ENCODE measurements around the gene SLC9A9. TPM values are rescaled to one million over a fixed set of nuclear protein-coding genes. Genes with fewer than 3 reads are reported as not detected.
"Not testable (repeated sequence)": the region's sequence is repeated elsewhere in the genome, so short reads cannot be mapped to it uniquely, and the experiment has no call there.

The SLC9A9 gene
- total RNA-seq, 1 donor from 2014 or later = 3.0 TPM

DNA sequence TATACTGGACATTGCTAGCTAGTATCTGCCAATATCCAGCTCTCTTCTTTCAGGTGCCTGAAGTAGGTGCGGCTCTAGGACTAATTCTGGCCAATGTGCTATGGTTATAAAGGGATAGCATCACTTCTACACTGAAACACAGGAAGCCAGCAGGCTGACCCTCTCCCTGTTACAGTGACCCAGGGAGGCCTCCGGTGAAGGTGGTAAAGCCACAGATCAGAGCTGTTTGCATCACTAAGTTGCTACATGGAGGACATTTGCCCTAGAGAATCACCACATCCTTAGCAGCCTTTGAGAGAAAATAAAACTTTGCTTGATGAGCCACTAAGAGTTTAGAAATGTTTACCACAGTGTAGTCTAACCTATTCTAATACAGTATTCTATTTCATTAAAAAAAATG is 567.3 kb downstream of the SLC9A9 start:
- no peak for DNase-seq (ENCODE audit: low read depth)
- H3K36me3 ChIP-seq (ENCODE audit: control insufficient read depth, insufficient read depth, low read length) = no peaks in the 10 kb centered on the region
- no peak overlapping the region for H3K4me3 ChIP-seq (ENCODE audit: low read depth, low read length)
- no peaks in the 10 kb centered on the region for H3K27me3 ChIP-seq (ENCODE audit: control insufficient read depth, insufficient read depth, low read length)
- no peak for TF ChIP-seq CTCF (IDR thresholded peaks at IDR 0.05; ENCODE audit: insufficient read depth, low read length, poor library complexity, severe bottlenecking)

DNA sequence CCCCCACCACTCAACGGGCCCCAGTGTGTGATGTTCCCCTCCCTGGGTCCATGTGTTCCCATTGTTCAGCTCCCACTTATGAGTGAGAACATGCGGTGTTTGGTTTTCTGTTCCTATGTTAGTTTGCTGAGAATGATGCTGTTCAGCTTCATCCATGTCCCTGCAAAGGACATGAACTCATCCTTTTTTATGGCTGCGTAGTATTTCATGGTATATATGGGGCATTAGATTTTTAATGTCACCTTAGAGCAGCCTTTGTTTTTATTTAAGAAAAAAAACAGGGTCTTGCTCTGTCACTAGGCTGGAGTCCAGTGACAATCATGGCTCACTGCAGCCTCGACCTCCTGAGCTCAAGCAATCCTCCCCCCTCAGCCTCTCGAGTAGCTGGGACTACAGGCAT is 568.7 kb downstream of the SLC9A9 start:
- not testable (repeated sequence) for H3K36me3 ChIP-seq (ENCODE audit: control insufficient read depth, insufficient read depth, low read length); DNase-seq (ENCODE audit: low read depth); H3K4me3 ChIP-seq (ENCODE audit: low read depth, low read length); H3K27me3 ChIP-seq (ENCODE audit: control insufficient read depth, insufficient read depth, low read length)

GRCh38 chr3:143278721-143279120 is 569.5 kb downstream of the SLC9A9 start:
- no peak for TF ChIP-seq CTCF (IDR thresholded peaks at IDR 0.05; ENCODE audit: insufficient read depth, low read length, poor library complexity, severe bottlenecking)
- Histone ChIP-seq H3K27me3 (ENCODE audit: control insufficient read depth, insufficient read depth, low read length) (no peaks in the 10 kb centered on the region), H3K36me3 (ENCODE audit: control insufficient read depth, insufficient read depth, low read length) (no peaks in the 10 kb centered on the region), H3K4me3 (ENCODE audit: low read depth, low read length) (no peak overlapping the region)
- no peak for DNase-seq (ENCODE audit: low read depth)

DNA sequence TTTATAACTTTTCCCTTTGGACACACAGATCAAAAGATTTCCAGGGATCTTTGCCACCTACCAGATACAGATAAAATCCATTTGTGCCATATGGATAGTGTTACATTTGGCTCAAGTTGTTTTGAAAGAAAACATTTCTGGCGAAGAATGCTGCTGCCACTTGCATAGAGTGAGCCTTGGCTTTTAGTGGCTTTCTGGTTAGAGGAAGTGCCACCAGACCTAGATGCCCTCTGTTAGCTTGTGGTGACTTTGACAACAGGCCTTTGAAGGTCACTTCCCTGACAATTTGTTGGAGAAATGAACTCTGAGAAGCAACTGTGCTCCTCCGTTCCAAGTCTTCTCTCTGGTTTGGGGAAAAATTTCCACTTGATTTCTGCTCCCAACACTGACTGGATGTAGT is 570.7 kb downstream of the SLC9A9 start:
- H3K27me3 ChIP-seq (ENCODE audit: control insufficient read depth, insufficient read depth, low read length) = no peaks in the 10 kb centered on the region
- H3K4me3 ChIP-seq (ENCODE audit: low read depth, low read length) = no peak overlapping the region
- no peaks in the 10 kb centered on the region for H3K36me3 ChIP-seq (ENCODE audit: control insufficient read depth, insufficient read depth, low read length)
- DNase-seq (ENCODE audit: low read depth) = no peak
- no peak for TF ChIP-seq CTCF (IDR thresholded peaks at IDR 0.05; ENCODE audit: insufficient read depth, low read length, poor library complexity, severe bottlenecking)

- H3K36me3 ChIP-seq (ENCODE audit: control insufficient read depth, insufficient read depth, low read length) = no peaks in the 10 kb centered on the region
- H3K4me3 ChIP-seq (ENCODE audit: low read depth, low read length) = no peak overlapping the region
- TF ChIP-seq CTCF (IDR thresholded peaks at IDR 0.05; ENCODE audit: insufficient read depth, low read length, poor library complexity, severe bottlenecking) = no peak
- H3K27me3 ChIP-seq (ENCODE audit: control insufficient read depth, insufficient read depth, low read length) = no peaks in the 10 kb centered on the region
- DNase-seq (ENCODE audit: low read depth) = no peak
Measured at GRCh38 chr3:143276592-143276991, 571.7 kb downstream of the SLC9A9 start.

GRCh38 chr3:143273975-143274690 is 574.1 kb downstream of the SLC9A9 start:
- DNase-seq (ENCODE audit: low read depth) = no peak
- no peaks in the 10 kb centered on the region for H3K36me3 ChIP-seq (ENCODE audit: control insufficient read depth, insufficient read depth, low read length)
- no peaks in the 10 kb centered on the region for H3K27me3 ChIP-seq (ENCODE audit: control insufficient read depth, insufficient read depth, low read length)
- no peak for TF ChIP-seq CTCF (IDR thresholded peaks at IDR 0.05; ENCODE audit: insufficient read depth, low read length, poor library complexity, severe bottlenecking)
- no peak overlapping the region for H3K4me3 ChIP-seq (ENCODE audit: low read depth, low read length)
